ENCODE data around the gene CRHR1. TPM values are rescaled to one million over a fixed set of nuclear protein-coding genes. Genes with fewer than 3 reads are reported as not detected.
A peak's percentile ranks its signal among the peaks of the same experiment; 100 is the strongest.

CRHR1 gene
- polyA plus RNA-seq (2013), result not detected

- peaks cover 6 to 93% (median 46%) of the 10 kb centered on the region in 5 experiments for H3K27me3 ChIP-seq (replicated peaks in 2 of 5; ENCODE audit: control insufficient read depth in 4 of 5, insufficient read depth in 5 of 5, low read length in 4 of 5)
- DNase-seq, result no peak
- CTCF ChIA-PET, result interaction anchor here (0.7 to 1.3 kb wide), 2 partner anchors 12 to 55 kb away, joined by 3 read pairs; no protein-coding TSS in a partner anchor
- POLR2A ChIA-PET, result interaction anchor here (0.6 kb wide), 1 partner anchor 358 kb away, joined by 6 read pairs; no protein-coding TSS in a partner anchor
- H3K4me1 ChIP-seq (ENCODE audit: control extremely low read depth in 1 of 4, control insufficient read depth in 4 of 4, insufficient read depth in 4 of 4, low read length in 3 of 4), result peaks cover 0 to 24% (median 19%) of the 10 kb centered on the region in 4 experiments
- H3K4me3 ChIP-seq (ENCODE audit: control insufficient read depth in 1 of 7, extremely low read depth in 1 of 7, insufficient read depth in 4 of 7, low read depth in 2 of 7, low read length in 6 of 7), result peak within 1 kb of the TSS; percentile 21 to 71 (median 38)
- no peaks in the 10 kb centered on the region for H3K9me3 ChIP-seq (ENCODE audit: control extremely low read depth in 1 of 5, control insufficient read depth in 4 of 5, insufficient read depth in 2 of 5, low read depth in 1 of 5, low read length in 4 of 5)
- H3K36me3 ChIP-seq (ENCODE audit: control insufficient read depth in 4 of 4, insufficient read depth in 4 of 4, low read length in 3 of 4), result no peaks in the 10 kb centered on the region
- H3K27ac ChIP-seq (ENCODE audit: insufficient read depth in 1 of 2, low read depth in 1 of 2, low read length in 2 of 2, poor library complexity in 1 of 2, severe bottlenecking in 2 of 2), result no peak within 1 kb of the TSS
- under 1% methylated on average over 51 of the region's 56 CpGs for WGBS (ENCODE audit: insufficient coverage)
Observed at GRCh38 chr17:45784293-45784740, at the start of gene CRHR1. Gene CRHR1 (plus strand): TSS chr17:45784320. CDS start chr17:45784545, 225 bp downstream.

- no peak overlapping the region for H3K4me3 ChIP-seq (ENCODE audit: control insufficient read depth in 1 of 7, extremely low read depth in 1 of 7, insufficient read depth in 4 of 7, low read depth in 2 of 7, low read length in 6 of 7)
- no peak for DNase-seq
- ChIA-PET CTCF (no interaction called here), POLR2A (no interaction called here)
- no peaks in the 10 kb centered on the region for H3K4me1 ChIP-seq (ENCODE audit: control extremely low read depth in 1 of 4, control insufficient read depth in 4 of 4, insufficient read depth in 4 of 4, low read length in 3 of 4)
- peaks cover 0 to 22% (median 10%) of the 10 kb centered on the region in 5 experiments for H3K9me3 ChIP-seq (ENCODE audit: control extremely low read depth in 1 of 5, control insufficient read depth in 4 of 5, insufficient read depth in 2 of 5, low read depth in 1 of 5, low read length in 4 of 5)
- WGBS (ENCODE audit: insufficient coverage), result 100% methylated on average over 2 of the region's 3 CpGs
- peaks cover 0 to 4% (median 2%) of the 10 kb centered on the region in 5 experiments for H3K27me3 ChIP-seq (replicated peaks in 2 of 5; ENCODE audit: control insufficient read depth in 4 of 5, insufficient read depth in 5 of 5, low read length in 4 of 5)
- H3K27ac ChIP-seq (ENCODE audit: insufficient read depth in 1 of 2, low read depth in 1 of 2, low read length in 2 of 2, poor library complexity in 1 of 2, severe bottlenecking in 2 of 2), result no peak overlapping the region
- H3K36me3 ChIP-seq (ENCODE audit: control insufficient read depth in 4 of 4, insufficient read depth in 4 of 4, low read length in 3 of 4), result no peaks in the 10 kb centered on the region
Observed at GRCh38 chr17:45734598-45734997, 49.5 kb upstream of the CRHR1 start.

- H3K4me1 ChIP-seq (ENCODE audit: control extremely low read depth in 1 of 4, control insufficient read depth in 4 of 4, insufficient read depth in 4 of 4, low read length in 3 of 4), result no peaks in the 10 kb centered on the region
- WGBS (ENCODE audit: insufficient coverage), result 27% methylated on average over 1 of the region's 1 CpG
- peaks cover 0 to 4% (median 3%) of the 10 kb centered on the region in 5 experiments for H3K27me3 ChIP-seq (replicated peaks in 2 of 5; ENCODE audit: control insufficient read depth in 4 of 5, insufficient read depth in 5 of 5, low read length in 4 of 5)
- ChIA-PET POLR2A (no interaction called here), CTCF (no interaction called here)
- H3K27ac ChIP-seq (ENCODE audit: insufficient read depth in 1 of 2, low read depth in 1 of 2, low read length in 2 of 2, poor library complexity in 1 of 2, severe bottlenecking in 2 of 2), result no peak overlapping the region
- H3K9me3 ChIP-seq (ENCODE audit: control extremely low read depth in 1 of 5, control insufficient read depth in 4 of 5, insufficient read depth in 2 of 5, low read depth in 1 of 5, low read length in 4 of 5), result peaks cover 0 to 17% (median 4%) of the 10 kb centered on the region in 5 experiments
- DNase-seq, result no peak
- H3K4me3 ChIP-seq (ENCODE audit: control insufficient read depth in 1 of 7, extremely low read depth in 1 of 7, insufficient read depth in 4 of 7, low read depth in 2 of 7, low read length in 6 of 7), result no peak overlapping the region
- H3K36me3 ChIP-seq (ENCODE audit: control insufficient read depth in 4 of 4, insufficient read depth in 4 of 4, low read length in 3 of 4), result no peaks in the 10 kb centered on the region
Observed at GRCh38 chr17:45735488-45735887, 48.6 kb upstream of the CRHR1 start.

- Histone ChIP-seq H3K4me3 (ENCODE audit: control insufficient read depth in 1 of 7, extremely low read depth in 1 of 7, insufficient read depth in 4 of 7, low read depth in 2 of 7, low read length in 6 of 7) (no peak overlapping the region), H3K9me3 (ENCODE audit: control extremely low read depth in 1 of 5, control insufficient read depth in 4 of 5, insufficient read depth in 2 of 5, low read depth in 1 of 5, low read length in 4 of 5) (peaks cover 0 to 3% (median 0%) of the 10 kb centered on the region in 5 experiments), H3K36me3 (ENCODE audit: control insufficient read depth in 4 of 4, insufficient read depth in 4 of 4, low read length in 3 of 4) (no peaks in the 10 kb centered on the region), H3K4me1 (ENCODE audit: control extremely low read depth in 1 of 4, control insufficient read depth in 4 of 4, insufficient read depth in 4 of 4, low read length in 3 of 4) (no peaks in the 10 kb centered on the region), H3K27ac (ENCODE audit: insufficient read depth in 1 of 2, low read depth in 1 of 2, low read length in 2 of 2, poor library complexity in 1 of 2, severe bottlenecking in 2 of 2) (no peak overlapping the region), H3K27me3 (replicated peaks in 2 of 5; ENCODE audit: control insufficient read depth in 4 of 5, insufficient read depth in 5 of 5, low read length in 4 of 5) (peaks cover 2 to 31% (median 6%) of the 10 kb centered on the region in 5 experiments)
- ChIA-PET POLR2A (no interaction called here), CTCF (no interaction called here)
- no peak for DNase-seq
- 100% methylated on average over 2 of the region's 2 CpGs for WGBS (ENCODE audit: insufficient coverage)
Observed at GRCh38 chr17:45739786-45740185, 44.3 kb upstream of the CRHR1 start.

GRCh38 chr17:45740553-45741330 is 43.4 kb upstream of the CRHR1 start:
- ChIA-PET CTCF (no interaction called here), POLR2A (no interaction called here)
- Histone ChIP-seq H3K4me3 (ENCODE audit: control insufficient read depth in 1 of 7, extremely low read depth in 1 of 7, insufficient read depth in 4 of 7, low read depth in 2 of 7, low read length in 6 of 7) (no peak overlapping the region), H3K36me3 (ENCODE audit: control insufficient read depth in 4 of 4, insufficient read depth in 4 of 4, low read length in 3 of 4) (no peaks in the 10 kb centered on the region), H3K4me1 (ENCODE audit: control extremely low read depth in 1 of 4, control insufficient read depth in 4 of 4, insufficient read depth in 4 of 4, low read length in 3 of 4) (no peaks in the 10 kb centered on the region), H3K9me3 (ENCODE audit: control extremely low read depth in 1 of 5, control insufficient read depth in 4 of 5, insufficient read depth in 2 of 5, low read depth in 1 of 5, low read length in 4 of 5) (peaks cover 0 to 3% (median 0%) of the 10 kb centered on the region in 5 experiments), H3K27ac (ENCODE audit: insufficient read depth in 1 of 2, low read depth in 1 of 2, low read length in 2 of 2, poor library complexity in 1 of 2, severe bottlenecking in 2 of 2) (no peak overlapping the region), H3K27me3 (replicated peaks in 2 of 5; ENCODE audit: control insufficient read depth in 4 of 5, insufficient read depth in 5 of 5, low read length in 4 of 5) (peaks cover 3 to 33% (median 6%) of the 10 kb centered on the region in 5 experiments)
- 64% methylated on average over 3 of the region's 5 CpGs for WGBS (ENCODE audit: insufficient coverage)
- DNase-seq, result peak in 2 of 3 donors; percentile 32 to 37

- ChIA-PET CTCF (no interaction called here), POLR2A (no interaction called here)
- Histone ChIP-seq H3K9me3 (ENCODE audit: control extremely low read depth in 1 of 5, control insufficient read depth in 4 of 5, insufficient read depth in 2 of 5, low read depth in 1 of 5, low read length in 4 of 5) (no peaks in the 10 kb centered on the region), H3K4me1 (ENCODE audit: control extremely low read depth in 1 of 4, control insufficient read depth in 4 of 4, insufficient read depth in 4 of 4, low read length in 3 of 4) (no peaks in the 10 kb centered on the region), H3K27me3 (replicated peaks in 2 of 5; ENCODE audit: control insufficient read depth in 4 of 5, insufficient read depth in 5 of 5, low read length in 4 of 5) (peaks cover 1 to 40% (median 4%) of the 10 kb centered on the region in 5 experiments), H3K27ac (ENCODE audit: insufficient read depth in 1 of 2, low read depth in 1 of 2, low read length in 2 of 2, poor library complexity in 1 of 2, severe bottlenecking in 2 of 2) (no peak overlapping the region), H3K4me3 (ENCODE audit: control insufficient read depth in 1 of 7, extremely low read depth in 1 of 7, insufficient read depth in 4 of 7, low read depth in 2 of 7, low read length in 6 of 7) (no peak overlapping the region), H3K36me3 (ENCODE audit: control insufficient read depth in 4 of 4, insufficient read depth in 4 of 4, low read length in 3 of 4) (no peaks in the 10 kb centered on the region)
- 100% methylated on average over 1 of the region's 1 CpG for WGBS (ENCODE audit: insufficient coverage)
- no peak for DNase-seq
Observed at GRCh38 chr17:45742251-45742650, 41.9 kb upstream of the CRHR1 start.

Measured in common myeloid progenitor, CD34-positive (primary cell).